DND-41 (cell line): ENCODE data around the gene IL1B.
A peak's percentile ranks its signal among the peaks of the same experiment; 100 is the strongest.

ENCODE experiments used
- ATAC-seq: fragments of 200-7000 bp; cut with Tn5 transposase; 3 replicates; pipeline ENCODE4 v1.9.1; 2021; ENCODE audit warnings: low read depth; ENCODE audit not compliant: insufficient read depth
- DNase-seq: peaks from one replicate; pipeline ENCODE4 v3.0.0-alpha.2; 2020
- H2AFZ ChIP-seq: 2 replicates; pipeline ENCODE4 v1.6.0; 2012; ENCODE audit warnings: low read depth, low read length
- H3K27ac ChIP-seq: 2 replicates; pipeline ENCODE4 v1.5.1; 2012; ENCODE audit warnings: low read length, inconsistent platforms
- H3K27me3 ChIP-seq: fragments of 200-600 bp; sonication (generic); 2 replicates; pipeline ENCODE4 v1.6.0; 2012; ENCODE audit warnings: low read length, mild to moderate bottlenecking, inconsistent platforms; ENCODE audit not compliant: insufficient read depth, poor library complexity
- H3K36me3 ChIP-seq: 2 replicates; pipeline ENCODE4 v1.5.1; 2012; ENCODE audit warnings: low read length, inconsistent platforms; ENCODE audit not compliant: insufficient read depth
- H3K4me1 ChIP-seq: 2 replicates; pipeline ENCODE4 v1.5.1; 2012; ENCODE audit warnings: mild to moderate bottlenecking, low read length; ENCODE audit not compliant: insufficient read depth
- H3K4me2 ChIP-seq: 2 replicates; pipeline ENCODE4 v1.6.0; 2012; ENCODE audit warnings: mild to moderate bottlenecking, moderate library complexity, low read length, inconsistent platforms; ENCODE audit not compliant: insufficient read depth
- H3K4me3 ChIP-seq, 2 experiments: fragments of 200-600 bp in 1 of 2; shearing (Covaris generic) in 1 of 2; 2 replicates each; pipeline ENCODE4 v1.5.1; 2012 to 2016; ENCODE audit warnings: inconsistent platforms in 2 of 2, low read length in 2 of 2, mild to moderate bottlenecking in 2 of 2, low read depth in 1 of 2, moderate library complexity in 1 of 2
- H3K79me2 ChIP-seq: 2 replicates; pipeline ENCODE4 v1.6.0; 2012; ENCODE audit warnings: low read length, inconsistent platforms; ENCODE audit not compliant: insufficient read depth
- H3K9ac ChIP-seq: 2 replicates; pipeline ENCODE4 v1.6.0; 2012; ENCODE audit warnings: low read depth, mild to moderate bottlenecking, inconsistent platforms, low read length, moderate library complexity
- H3K9me3 ChIP-seq: 2 replicates; pipeline ENCODE4 v1.5.1; 2012; ENCODE audit warnings: low read length, moderate library complexity, mild to moderate bottlenecking, inconsistent platforms; ENCODE audit not compliant: insufficient read depth, severe bottlenecking
- H4K20me1 ChIP-seq: 2 replicates; pipeline ENCODE4 v1.6.0; 2012; ENCODE audit warnings: low read length; ENCODE audit not compliant: insufficient read depth
- EZH2 ChIP-seq: IDR thresholded peaks from 3 replicates; pipeline ENCODE4 v1.6.1; 2012; ENCODE audit warnings: borderline replicate concordance, low read depth, mild to moderate bottlenecking, moderate library complexity, low read length, inconsistent platforms; ENCODE audit not compliant: severe bottlenecking
- TF ChIP-seq, protein P1 (sequence below): IDR thresholded peaks from 2 replicates; pipeline ENCODE4 v1.5.1; 2012; ENCODE audit warnings: borderline replicate concordance, low read length, moderate library complexity, mild to moderate bottlenecking; ENCODE audit not compliant: poor library complexity, severe bottlenecking; ENCODE audit errors: extremely low read depth

The IL1B gene

DNA sequence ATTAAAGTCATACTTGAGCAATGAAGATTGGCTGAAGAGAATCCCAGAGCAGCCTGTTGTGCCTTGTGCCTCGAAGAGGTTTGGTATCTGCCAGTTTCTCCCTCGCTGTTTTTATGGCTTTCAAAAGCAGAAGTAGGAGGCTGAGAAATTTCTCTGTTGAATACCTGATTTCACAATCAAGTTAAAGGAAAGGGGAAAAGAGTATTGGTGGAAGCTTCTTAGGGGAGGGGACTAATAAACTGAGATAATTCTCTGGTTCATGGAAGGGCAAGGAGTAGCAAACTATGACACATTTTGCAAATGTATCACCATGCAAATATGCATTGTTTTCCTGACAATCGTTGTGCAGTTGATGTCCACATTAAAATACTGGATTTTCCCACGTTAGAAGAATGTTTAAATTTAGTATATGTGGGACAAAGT, at the start of gene IL1B:
Gene IL1B (minus strand): TSS at position 85 of the 423 bp plus-strand sequence. CDS start 550 bp downstream, outside the sequence.
- no peaks in the 10 kb centered on the region for H3K79me2 ChIP-seq
- no peaks in the 10 kb centered on the region for H4K20me1 ChIP-seq
- no peaks in the 10 kb centered on the region for H3K9me3 ChIP-seq
- no peak within 1 kb of the TSS for H3K4me3 ChIP-seq
- no peak within 1 kb of the TSS for H3K9ac ChIP-seq
- H3K4me1 ChIP-seq, result no peaks in the 10 kb centered on the region
- DNase-seq, result no peak
- no peak within 1 kb of the TSS for H3K27ac ChIP-seq
- ATAC-seq, result no peak
- no peaks in the 10 kb centered on the region for H3K27me3 ChIP-seq
- no peak within 1 kb of the TSS for H3K4me2 ChIP-seq
- TF ChIP-seq, protein P1, sequence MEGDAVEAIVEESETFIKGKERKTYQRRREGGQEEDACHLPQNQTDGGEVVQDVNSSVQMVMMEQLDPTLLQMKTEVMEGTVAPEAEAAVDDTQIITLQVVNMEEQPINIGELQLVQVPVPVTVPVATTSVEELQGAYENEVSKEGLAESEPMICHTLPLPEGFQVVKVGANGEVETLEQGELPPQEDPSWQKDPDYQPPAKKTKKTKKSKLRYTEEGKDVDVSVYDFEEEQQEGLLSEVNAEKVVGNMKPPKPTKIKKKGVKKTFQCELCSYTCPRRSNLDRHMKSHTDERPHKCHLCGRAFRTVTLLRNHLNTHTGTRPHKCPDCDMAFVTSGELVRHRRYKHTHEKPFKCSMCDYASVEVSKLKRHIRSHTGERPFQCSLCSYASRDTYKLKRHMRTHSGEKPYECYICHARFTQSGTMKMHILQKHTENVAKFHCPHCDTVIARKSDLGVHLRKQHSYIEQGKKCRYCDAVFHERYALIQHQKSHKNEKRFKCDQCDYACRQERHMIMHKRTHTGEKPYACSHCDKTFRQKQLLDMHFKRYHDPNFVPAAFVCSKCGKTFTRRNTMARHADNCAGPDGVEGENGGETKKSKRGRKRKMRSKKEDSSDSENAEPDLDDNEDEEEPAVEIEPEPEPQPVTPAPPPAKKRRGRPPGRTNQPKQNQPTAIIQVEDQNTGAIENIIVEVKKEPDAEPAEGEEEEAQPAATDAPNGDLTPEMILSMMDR, result no peak
- TF ChIP-seq EZH2, result no peak
- no peak within 1 kb of the TSS for H2AFZ ChIP-seq
- no peaks in the 10 kb centered on the region for H3K36me3 ChIP-seq

DNA sequence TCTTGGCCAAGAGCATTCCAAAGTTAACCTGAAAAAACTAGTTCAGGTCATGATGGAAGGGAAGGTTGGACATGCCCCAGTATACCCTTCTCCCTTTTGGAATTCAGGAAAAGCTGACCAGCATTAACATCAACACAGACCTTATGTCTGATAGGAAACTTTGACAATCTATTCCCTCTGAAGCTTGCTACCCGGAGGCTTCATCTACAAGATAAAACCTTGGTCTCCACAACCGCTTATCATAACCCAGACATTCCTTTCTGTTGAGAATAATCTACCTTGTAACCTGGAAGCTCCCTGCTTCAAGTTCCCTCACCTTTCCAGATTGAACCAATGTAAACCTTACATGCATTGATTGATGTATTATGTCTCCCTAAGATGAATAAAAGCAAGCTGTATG, 49.7 kb upstream of the IL1B start:
- ATAC-seq, result no peak
- Histone ChIP-seq H3K4me1 (no peaks in the 10 kb centered on the region), H3K4me3 (no peak overlapping the region), H3K79me2 (no peaks in the 10 kb centered on the region), H3K4me2 (no peak overlapping the region), H3K9ac (no peak overlapping the region), H3K9me3 (no peaks in the 10 kb centered on the region), H3K27ac (no peak overlapping the region), H4K20me1 (no peaks in the 10 kb centered on the region), H3K27me3 (peaks cover 4% of the 10 kb centered on the region), H2AFZ (no peak overlapping the region), H3K36me3 (no peaks in the 10 kb centered on the region)
- no peak for TF ChIP-seq EZH2
- TF ChIP-seq, protein P1, result no peak
- no peak for DNase-seq

DNA sequence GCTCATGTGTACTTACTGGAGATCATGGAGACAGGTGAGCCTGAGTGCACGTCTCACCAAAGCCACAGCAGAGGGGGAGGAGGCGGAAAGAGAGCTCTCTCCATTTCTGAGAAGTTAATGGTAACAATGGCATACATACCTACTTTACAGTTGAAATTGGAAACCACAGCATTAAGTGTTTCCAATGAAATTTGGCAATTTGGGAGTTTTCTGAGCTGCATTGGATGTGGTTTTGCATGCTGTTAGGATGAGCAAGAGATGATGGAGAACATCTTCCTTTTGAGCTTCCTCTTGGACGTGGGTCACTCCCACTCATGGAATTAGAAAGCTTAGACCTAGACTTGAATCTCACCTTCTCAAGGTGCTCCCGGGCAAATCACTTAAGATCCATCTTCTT, 48.9 kb upstream of the IL1B start:
- Histone ChIP-seq H3K4me3 (no peak overlapping the region), H3K9me3 (no peaks in the 10 kb centered on the region), H3K79me2 (no peaks in the 10 kb centered on the region), H2AFZ (no peak overlapping the region), H3K4me2 (no peak overlapping the region), H3K27ac (no peak overlapping the region), H3K4me1 (no peaks in the 10 kb centered on the region), H3K36me3 (no peaks in the 10 kb centered on the region), H3K9ac (no peak overlapping the region), H3K27me3 (peaks cover 4% of the 10 kb centered on the region), H4K20me1 (no peaks in the 10 kb centered on the region)
- DNase-seq, result no peak
- ATAC-seq, result no peak
- TF ChIP-seq EZH2, result no peak
- TF ChIP-seq, protein P1, result no peak

DNA sequence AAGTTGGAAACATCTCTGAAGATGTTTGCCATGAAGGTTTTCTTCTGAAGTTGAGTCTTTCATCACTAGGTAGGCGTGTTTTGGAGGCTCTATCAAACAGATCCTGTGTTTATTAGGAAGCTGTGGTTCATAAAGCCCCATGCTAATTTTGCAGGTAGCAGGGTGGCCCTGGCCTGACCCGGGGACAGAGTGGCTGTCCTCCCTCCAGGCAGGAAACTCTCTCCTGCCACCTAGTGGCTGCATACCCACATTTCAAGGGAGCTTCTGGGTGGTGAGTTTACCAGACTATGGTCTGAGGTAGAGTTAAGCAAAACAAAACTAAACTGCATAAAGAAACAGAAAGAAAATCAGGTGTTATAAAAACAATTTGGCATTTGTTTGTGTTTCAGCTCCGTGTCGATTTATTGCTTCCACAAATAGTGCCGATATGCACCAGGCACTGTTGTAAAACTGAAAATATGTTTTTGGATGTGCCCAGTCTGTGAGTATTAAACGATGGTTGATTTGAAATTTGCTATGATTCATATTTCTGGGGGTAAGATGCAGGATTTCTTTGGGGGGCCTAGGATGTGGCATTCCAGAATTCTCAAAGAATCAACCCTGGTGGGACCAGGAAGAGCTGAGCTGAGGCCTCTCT, 48.4 kb upstream of the IL1B start:
- no peak for TF ChIP-seq EZH2
- TF ChIP-seq, protein P1, result peak; percentile 65
- H3K27me3 ChIP-seq, result peaks cover 4% of the 10 kb centered on the region
- no peak overlapping the region for H3K9ac ChIP-seq
- no peak overlapping the region for H3K4me2 ChIP-seq
- DNase-seq, result peak; percentile 10
- H3K36me3 ChIP-seq, result no peaks in the 10 kb centered on the region
- no peak overlapping the region for H2AFZ ChIP-seq
- no peaks in the 10 kb centered on the region for H3K4me1 ChIP-seq
- H3K9me3 ChIP-seq, result no peaks in the 10 kb centered on the region
- no peaks in the 10 kb centered on the region for H4K20me1 ChIP-seq
- ATAC-seq, result no peak
- H3K27ac ChIP-seq, result no peak overlapping the region
- H3K79me2 ChIP-seq, result no peaks in the 10 kb centered on the region
- no peak overlapping the region for H3K4me3 ChIP-seq
